Spinal cord (tissue), 10 donors: ENCODE data around the gene ZNF446. TPM values are rescaled to one million over a fixed set of nuclear protein-coding genes. Genes with fewer than 3 reads are reported as not detected.
"Not testable (repeated sequence)": the region's sequence is repeated elsewhere in the genome, so short reads cannot be mapped to it uniquely, and the experiment has no call there.

Source experiments
- DNase-seq, 6 donors: peaks; one replicate each; pipeline versions ENCODE4 v3.0.0 to v3.0.0-alpha.2; 2013 to 2015; ENCODE audit warnings: low spot score in 6 of 6, low read depth in 4 of 6
- H3K27ac ChIP-seq: one replicate; pipeline ENCODE4 v1.5.1; 2013; ENCODE audit warnings: low read depth, low read length, control low read depth
- H3K27me3 ChIP-seq: one replicate; pipeline ENCODE4 v1.6.1; 2013; ENCODE audit warnings: low read length; ENCODE audit not compliant: control insufficient read depth, insufficient read depth
- H3K36me3 ChIP-seq: one replicate; pipeline ENCODE4 v1.6.1; 2013; ENCODE audit warnings: low read length; ENCODE audit not compliant: control insufficient read depth, insufficient read depth
- H3K4me1 ChIP-seq: one replicate; pipeline ENCODE4 v1.6.1; 2013; ENCODE audit warnings: low read length; ENCODE audit not compliant: control insufficient read depth, insufficient read depth
- H3K4me3 ChIP-seq: one replicate; pipeline ENCODE4 v1.5.1; 2013; ENCODE audit warnings: low read depth, low read length, control low read depth
- H3K9me3 ChIP-seq: one replicate; pipeline ENCODE4 v1.6.1; 2013; ENCODE audit warnings: low read length; ENCODE audit not compliant: control insufficient read depth, insufficient read depth
- WGBS: methylation state at CpG from one replicate; pipeline ENCODE4 v1.1.5; 2013; ENCODE audit warnings: missing lambda C conversion rate; ENCODE audit not compliant: insufficient coverage; 5-methylcytosine and 5-hydroxymethylcytosine counted together
- polyA plus RNA-seq, 2 donors: library from polyadenylated mRNA; unstranded; fragments of 120-200 nt; gene quantifications; one replicate each; pipeline ENCODE4 v1.2.1, GENCODE V29; 2013; ENCODE audit not compliant: insufficient read length in 2 of 2
- total RNA-seq, 2 donors: library from RNA; depleted of rRNA in 1 of 2; stranded (reverse); fragments of 120-200 nt in 1 of 2; fragments of >200 nt in 1 of 2; gene quantifications; one replicate each; pipeline versions ENCODE4 v1.2.3 to v1.2.4, GENCODE V29; 2013 to 2014
- donor health status: healthy.

Gene ZNF446
- total and polyA plus RNA-seq, 4 donors = 5.8 to 21.2 (median 19.9) TPM

DNA sequence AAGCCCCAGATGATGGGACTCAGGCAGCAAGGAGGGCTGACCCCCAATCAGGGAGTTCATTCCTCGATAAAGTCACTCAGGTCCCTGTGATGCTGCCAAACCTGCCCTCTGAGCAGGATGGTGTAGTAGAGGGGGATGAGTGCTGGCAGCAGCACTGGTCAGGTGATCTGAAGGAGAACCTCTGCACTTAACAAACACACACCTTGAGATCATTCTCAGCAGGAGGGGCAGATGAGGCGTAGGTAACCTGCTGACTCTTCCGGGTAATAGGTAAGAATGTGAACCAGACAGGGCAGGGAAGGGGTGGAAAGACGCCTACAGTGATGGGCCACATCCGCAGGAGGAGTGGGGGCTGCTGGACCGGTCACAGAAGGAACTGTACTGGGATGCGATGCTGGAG is 3.2 kb downstream of the ZNF446 start:
- H3K9me3 ChIP-seq = no peaks in the 10 kb centered on the region
- no peak overlapping the region for H3K4me3 ChIP-seq
- DNase-seq = no peak
- peaks cover 33% of the 10 kb centered on the region for H3K4me1 ChIP-seq
- H3K27ac ChIP-seq = no peak overlapping the region
- H3K36me3 ChIP-seq = peaks cover 62% of the 10 kb centered on the region
- no peaks in the 10 kb centered on the region for H3K27me3 ChIP-seq
- WGBS = 95% methylated on average over 6 of the region's 7 CpGs

DNA sequence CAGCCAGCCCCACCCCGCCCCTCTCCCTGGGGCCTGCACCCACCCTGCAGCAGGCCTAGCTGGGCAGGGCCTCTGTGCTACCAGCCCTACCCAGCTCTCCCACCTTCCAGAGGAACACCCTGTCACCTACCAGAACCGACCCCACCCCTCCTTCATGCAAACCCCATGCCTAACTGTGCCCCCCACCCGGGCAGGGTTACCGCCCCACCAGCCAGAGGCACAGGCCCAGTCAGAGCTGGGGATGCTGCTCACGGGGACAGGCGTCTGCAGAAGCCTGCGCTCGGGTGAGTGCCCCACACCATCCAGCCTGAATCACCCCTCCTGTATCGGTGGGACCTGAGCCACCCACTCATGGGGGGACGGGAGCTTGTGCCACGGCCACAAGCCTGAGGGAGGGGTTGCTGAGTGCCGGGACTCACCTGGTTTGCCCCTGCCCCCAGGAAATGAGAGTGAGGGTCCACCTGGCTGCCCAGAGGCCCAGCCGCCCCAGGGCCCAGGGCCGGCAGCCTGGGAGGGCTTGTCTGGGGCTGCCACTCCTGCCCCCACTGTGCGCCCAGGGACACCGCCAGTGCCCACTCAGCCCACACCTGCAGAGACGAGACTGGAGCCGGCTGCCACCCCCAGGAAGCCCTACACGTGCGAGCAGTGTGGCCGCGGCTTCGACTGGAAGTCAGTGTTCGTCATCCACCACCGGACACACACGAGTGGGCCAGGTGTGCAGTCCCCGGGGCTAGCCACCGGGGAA is 3.8 kb downstream of the ZNF446 start:
- no peak for DNase-seq
- Histone ChIP-seq H3K27me3 (no peaks in the 10 kb centered on the region), H3K9me3 (no peaks in the 10 kb centered on the region), H3K27ac (no peak overlapping the region), H3K4me1 (peaks cover 31% of the 10 kb centered on the region), H3K36me3 (peaks cover 59% of the 10 kb centered on the region), H3K4me3 (no peak overlapping the region)
- WGBS = 97% methylated on average over 23 of the region's 28 CpGs

GRCh38 chr19:58480481-58480830 is 4.3 kb downstream of the ZNF446 start:
- no peaks in the 10 kb centered on the region for H3K9me3 ChIP-seq
- peaks cover 25% of the 10 kb centered on the region for H3K4me1 ChIP-seq
- peaks cover 59% of the 10 kb centered on the region for H3K36me3 ChIP-seq
- no peak overlapping the region for H3K4me3 ChIP-seq
- no peak overlapping the region for H3K27ac ChIP-seq
- H3K27me3 ChIP-seq = no peaks in the 10 kb centered on the region
- WGBS = 94% methylated on average over 20 of the region's 20 CpGs
- DNase-seq = no peak

DNA sequence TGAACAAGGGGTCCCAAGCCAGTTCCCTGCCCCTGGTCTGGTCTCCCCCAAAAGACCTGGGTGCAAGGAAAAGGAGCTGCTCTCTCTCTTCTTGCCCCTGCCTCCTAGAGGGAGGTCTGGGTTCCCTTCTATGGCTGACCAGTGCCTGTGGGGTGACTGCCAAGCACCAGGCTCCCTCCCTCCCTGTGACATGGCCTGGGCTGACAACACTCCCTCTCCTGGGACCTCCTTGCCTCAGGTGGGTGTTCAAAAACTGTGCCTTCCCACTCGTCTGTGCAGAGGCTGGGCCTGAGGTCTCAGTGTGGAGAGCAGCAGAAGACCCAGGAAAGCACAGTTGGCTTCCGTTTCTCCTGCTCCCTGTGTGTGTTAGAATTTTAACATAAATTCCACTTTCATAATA is 4.7 kb downstream of the ZNF446 start:
- WGBS = no CpG with 5 or more reads among the region's 2 CpGs
- H3K36me3 ChIP-seq = peaks cover 59% of the 10 kb centered on the region
- DNase-seq = no peak
- peaks cover 21% of the 10 kb centered on the region for H3K4me1 ChIP-seq
- H3K27me3 ChIP-seq = no peaks in the 10 kb centered on the region
- no peaks in the 10 kb centered on the region for H3K9me3 ChIP-seq
- no peak overlapping the region for H3K27ac ChIP-seq
- H3K4me3 ChIP-seq = no peak overlapping the region

GRCh38 chr19:58482372-58482771 is 6.2 kb downstream of the ZNF446 start:
- H3K4me1 ChIP-seq = peaks cover 6% of the 10 kb centered on the region
- 100% methylated on average over 1 of the region's 7 CpGs for WGBS
- H3K27me3 ChIP-seq = no peaks in the 10 kb centered on the region
- H3K27ac ChIP-seq = no peak overlapping the region
- H3K9me3 ChIP-seq = no peaks in the 10 kb centered on the region
- DNase-seq = no peak
- H3K36me3 ChIP-seq = peaks cover 55% of the 10 kb centered on the region
- no peak overlapping the region for H3K4me3 ChIP-seq

- Histone ChIP-seq H3K4me1 (no peaks in the 10 kb centered on the region), H3K36me3 (peaks cover 42% of the 10 kb centered on the region), H3K27me3 (no peaks in the 10 kb centered on the region), H3K9me3 (no peaks in the 10 kb centered on the region), H3K4me3 (no peak overlapping the region), H3K27ac (no peak overlapping the region)
- DNase-seq = no peak
- WGBS = 100% methylated on average over 1 of the region's 2 CpGs
These were observed 7.6 kb downstream of the ZNF446 start for GRCh38 chr19:58483776-58484175.

GRCh38 chr19:58484349-58484748 is 8.2 kb downstream of the ZNF446 start:
- whole genome bisulfite sequencing = no CpG with 5 or more reads among the region's 5 CpGs
- H3K9me3 ChIP-seq, H3K27ac ChIP-seq: not testable (repeated sequence)

DNA sequence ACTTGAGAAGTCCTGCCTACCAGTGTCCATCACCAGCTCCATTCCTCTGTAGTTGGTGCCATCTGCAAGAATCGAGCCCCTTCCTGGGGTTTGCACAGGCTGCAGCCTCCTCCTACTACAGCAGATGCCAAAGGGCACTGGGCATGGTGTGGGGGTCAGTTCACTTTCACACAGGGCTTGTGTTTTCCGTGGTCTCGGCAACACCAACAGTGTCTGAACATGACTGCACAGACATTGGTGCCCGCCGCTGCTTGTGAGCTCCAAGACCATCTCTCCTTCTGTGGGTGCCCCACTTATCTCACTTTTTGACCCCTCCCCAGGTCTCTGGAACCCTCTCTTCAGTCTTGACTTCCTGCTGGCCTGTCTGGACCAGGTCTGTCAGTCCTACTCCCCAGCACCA is 15.2 kb downstream of the ZNF446 start:
- 89% methylated on average over 5 of the region's 5 CpGs for WGBS
- no peak for DNase-seq
- no peaks in the 10 kb centered on the region for H3K36me3 ChIP-seq
- no peaks in the 10 kb centered on the region for H3K9me3 ChIP-seq
- H3K27ac ChIP-seq = no peak overlapping the region
- no peaks in the 10 kb centered on the region for H3K27me3 ChIP-seq
- no peaks in the 10 kb centered on the region for H3K4me1 ChIP-seq
- H3K4me3 ChIP-seq = no peak overlapping the region

More at GRCh38 chr19:58484349-58484748, 8.2 kb downstream of the ZNF446 start:
- H3K27me3 ChIP-seq, H3K4me1 ChIP-seq, H3K4me3 ChIP-seq, DNase-seq: not testable (repeated sequence)
- H3K36me3 ChIP-seq = peaks cover 37% of the 10 kb centered on the region

- Histone ChIP-seq H3K4me3 (no peak overlapping the region), H3K4me1 (no peaks in the 10 kb centered on the region), H3K36me3 (no peaks in the 10 kb centered on the region), H3K27me3 (no peaks in the 10 kb centered on the region), H3K27ac (no peak overlapping the region), H3K9me3 (no peaks in the 10 kb centered on the region)
- DNase-seq = no peak
- WGBS = 100% methylated on average over 3 of the region's 14 CpGs
These were observed 16.1 kb downstream of the ZNF446 start for GRCh38 chr19:58492265-58492664.

DNA sequence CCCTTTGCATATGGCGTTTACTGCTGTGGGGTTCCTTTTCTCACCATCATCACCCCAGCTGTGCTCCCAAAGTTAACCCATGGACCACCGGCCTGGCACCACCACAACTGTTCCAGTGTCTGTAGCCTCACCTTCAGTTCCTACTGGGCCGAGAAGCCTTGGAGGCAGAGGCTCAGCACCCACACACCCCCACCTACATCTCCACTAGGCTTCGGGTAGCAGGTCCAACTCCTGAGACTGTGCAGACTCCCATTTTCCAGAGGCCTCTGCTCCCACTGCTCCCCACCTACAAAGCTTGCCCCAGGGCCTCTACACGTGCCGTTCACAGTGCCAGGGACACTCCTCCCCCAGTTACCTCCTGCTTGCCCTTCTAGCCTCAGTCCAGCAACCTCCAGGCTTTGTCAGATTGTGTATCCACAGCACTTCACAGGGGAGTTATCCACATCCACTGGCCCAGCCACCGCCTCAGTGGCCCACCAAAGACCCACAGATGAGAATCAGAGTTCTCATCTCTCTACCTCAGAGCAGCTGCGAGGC is 21.6 kb downstream of the ZNF446 start:
- H3K4me3 ChIP-seq = no peak overlapping the region
- no peaks in the 10 kb centered on the region for H3K9me3 ChIP-seq
- WGBS = 92% methylated on average over 8 of the region's 8 CpGs
- H3K27ac ChIP-seq = no peak overlapping the region
- H3K4me1 ChIP-seq = peaks cover 25% of the 10 kb centered on the region
- DNase-seq = no peak
- H3K27me3 ChIP-seq = no peaks in the 10 kb centered on the region
- H3K36me3 ChIP-seq = no peaks in the 10 kb centered on the region
